Breast epithelium (tissue), 3 donors: ENCODE results near the gene RTTN.

ENCODE experiments used
- POLR2A ChIP-seq: fragments of 450-650 bp; IDR thresholded peaks from one replicate; pipeline ENCODE4 v1.6.1; 2016; ENCODE audit warnings: antibody characterized with exemption, mild to moderate bottlenecking, moderate library complexity
- TF ChIP-seq, protein P1 (sequence below), 3 donors: fragments of 450-650 bp; IDR thresholded peaks; one replicate each; pipeline ENCODE4 v1.5.1; 2016 to 2017; ENCODE audit warnings: antibody characterized with exemption in 3 of 3, mild to moderate bottlenecking in 3 of 3, moderate library complexity in 3 of 3

DNA sequence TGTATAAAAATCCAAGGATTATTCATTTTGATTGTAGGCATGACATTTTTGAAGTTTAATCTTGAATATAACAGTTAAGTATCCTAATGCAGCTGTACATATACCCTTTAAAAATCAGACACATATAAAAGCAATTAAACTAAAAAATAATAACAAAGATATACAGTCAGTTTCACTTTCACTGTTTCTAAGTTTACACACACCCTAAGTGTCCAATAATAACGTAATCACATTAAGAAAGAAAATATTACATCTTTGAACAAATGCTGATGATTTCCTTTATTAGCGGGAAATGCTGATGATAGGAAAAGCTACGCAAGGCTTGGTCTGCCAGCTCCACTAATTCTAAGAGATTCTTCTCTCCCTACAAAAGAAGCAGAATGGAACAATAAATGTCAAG lies 38.8 kb downstream of the RTTN start:
- TF ChIP-seq, protein P1, sequence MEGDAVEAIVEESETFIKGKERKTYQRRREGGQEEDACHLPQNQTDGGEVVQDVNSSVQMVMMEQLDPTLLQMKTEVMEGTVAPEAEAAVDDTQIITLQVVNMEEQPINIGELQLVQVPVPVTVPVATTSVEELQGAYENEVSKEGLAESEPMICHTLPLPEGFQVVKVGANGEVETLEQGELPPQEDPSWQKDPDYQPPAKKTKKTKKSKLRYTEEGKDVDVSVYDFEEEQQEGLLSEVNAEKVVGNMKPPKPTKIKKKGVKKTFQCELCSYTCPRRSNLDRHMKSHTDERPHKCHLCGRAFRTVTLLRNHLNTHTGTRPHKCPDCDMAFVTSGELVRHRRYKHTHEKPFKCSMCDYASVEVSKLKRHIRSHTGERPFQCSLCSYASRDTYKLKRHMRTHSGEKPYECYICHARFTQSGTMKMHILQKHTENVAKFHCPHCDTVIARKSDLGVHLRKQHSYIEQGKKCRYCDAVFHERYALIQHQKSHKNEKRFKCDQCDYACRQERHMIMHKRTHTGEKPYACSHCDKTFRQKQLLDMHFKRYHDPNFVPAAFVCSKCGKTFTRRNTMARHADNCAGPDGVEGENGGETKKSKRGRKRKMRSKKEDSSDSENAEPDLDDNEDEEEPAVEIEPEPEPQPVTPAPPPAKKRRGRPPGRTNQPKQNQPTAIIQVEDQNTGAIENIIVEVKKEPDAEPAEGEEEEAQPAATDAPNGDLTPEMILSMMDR (IDR thresholded peaks at IDR 0.05) = no peak
- no peak for TF ChIP-seq POLR2A
